HepG2 (cell line): Measurements from ENCODE around the gene PEBP1. TPM values are rescaled to one million over a fixed set of nuclear protein-coding genes. Genes with fewer than 3 reads are reported as not detected.

ENCODE experiments used
- CREB1 ChIP-seq, 2 experiments: fragments of 450-650 bp in 1 of 2; IDR thresholded peaks; 2 replicates each; pipeline ENCODE4 v1.6.1; 2016 to 2017; ENCODE audit warnings: control low read depth in 1 of 2, mild to moderate bottlenecking in 1 of 2, missing compliant biosample characterization in 1 of 2, missing genetic modification characterization in 1 of 2
- DR1 ChIP-seq: sonication (generic); formaldehyde crosslinking; IDR thresholded peaks from 2 replicates; pipeline ENCODE4 v1.8.0; 2021; ENCODE audit warnings: mild to moderate bottlenecking, missing genetic modification reagents, inconsistent platforms
- HNF4G ChIP-seq, 2 experiments: sonication (generic) in 1 of 2; formaldehyde crosslinking in 1 of 2; IDR thresholded peaks; 2 replicates each; pipeline versions ENCODE4 v1.4.0 to v1.6.1; 2011 to 2020; ENCODE audit warnings: borderline replicate concordance in 2 of 2, low read depth in 2 of 2, mild to moderate bottlenecking in 2 of 2, low read length in 1 of 2, missing genetic modification reagents in 1 of 2, moderate library complexity in 1 of 2
- KDM3A ChIP-seq: IDR thresholded peaks from 2 replicates; pipeline ENCODE4 v1.6.1; 2018; ENCODE audit warnings: low read depth, missing compliant biosample characterization
- KDM5B ChIP-seq: sonication (generic); formaldehyde crosslinking; IDR thresholded peaks from 2 replicates; pipeline ENCODE4 v1.4.0; 2020; ENCODE audit warnings: missing genetic modification reagents, mild to moderate bottlenecking, borderline replicate concordance
- NFKB2 ChIP-seq: sonication (generic); formaldehyde crosslinking; IDR thresholded peaks from 2 replicates; pipeline ENCODE4 v1.4.0; 2020; ENCODE audit warnings: missing genetic modification reagents, borderline replicate concordance
- NFKBIZ ChIP-seq: IDR thresholded peaks from 2 replicates; pipeline ENCODE4 v1.6.1; 2018; ENCODE audit warnings: missing genetic modification reagents, missing compliant biosample characterization
- PHF8 ChIP-seq: sonication (generic); formaldehyde crosslinking; IDR thresholded peaks from 2 replicates; pipeline ENCODE4 v1.5.0; 2020; ENCODE audit warnings: missing genetic modification reagents
- POLR2A ChIP-seq, 2 experiments: IDR thresholded peaks; 2 replicates each; pipeline ENCODE4 v1.6.1; 2011; ENCODE audit warnings: low read depth in 2 of 2, low read length in 2 of 2, mild to moderate bottlenecking in 1 of 2, moderate library complexity in 1 of 2; ENCODE audit not compliant: insufficient read depth in 1 of 2
- REPIN1 ChIP-seq: sonication (generic); formaldehyde crosslinking; IDR thresholded peaks from 2 replicates; pipeline ENCODE4 v1.8.0; 2022; ENCODE audit warnings: missing genetic modification reagents, low read depth, mild to moderate bottlenecking, borderline replicate concordance
- SSRP1 ChIP-seq: IDR thresholded peaks from 2 replicates; pipeline ENCODE4 v1.6.1; 2016; ENCODE audit warnings: control low read depth
- ZBTB1 ChIP-seq: sonication (generic); formaldehyde crosslinking; IDR thresholded peaks from 2 replicates; pipeline ENCODE4 v1.4.0; 2020; ENCODE audit warnings: missing genetic modification reagents, borderline replicate concordance
- ZC3H13 ChIP-seq: sonication (generic); formaldehyde crosslinking; IDR thresholded peaks from 2 replicates; pipeline ENCODE4 v1.8.1; 2023; ENCODE audit warnings: mild to moderate bottlenecking, missing genetic modification reagents, moderate library complexity
- ZNF143 ChIP-seq: sonication (generic); formaldehyde crosslinking; IDR thresholded peaks from 2 replicates; pipeline ENCODE4 v1.4.0; 2020; ENCODE audit warnings: missing genetic modification reagents
- ZNF230 ChIP-seq: sonication (generic); formaldehyde crosslinking; IDR thresholded peaks from 2 replicates; pipeline ENCODE4 v1.4.0; 2020; ENCODE audit warnings: mild to moderate bottlenecking, missing genetic modification reagents
- ZNF274 ChIP-seq: sonication (generic); formaldehyde crosslinking; IDR thresholded peaks from 2 replicates; pipeline ENCODE4 v1.5.1; 2020; ENCODE audit warnings: mild to moderate bottlenecking, missing genetic modification reagents
- ZNF446 ChIP-seq: sonication (generic); formaldehyde crosslinking; IDR thresholded peaks from 2 replicates; pipeline ENCODE4 v1.5.0; 2020; ENCODE audit warnings: mild to moderate bottlenecking, missing genetic modification reagents
- ZNF678 ChIP-seq: sonication (generic); formaldehyde crosslinking; IDR thresholded peaks from 2 replicates; pipeline ENCODE4 v1.4.0; 2020; ENCODE audit warnings: mild to moderate bottlenecking, missing genetic modification reagents
- ZNF747 ChIP-seq: sonication (generic); formaldehyde crosslinking; IDR thresholded peaks from 2 replicates; pipeline ENCODE4 v1.8.1; 2023; ENCODE audit warnings: missing genetic modification reagents, mild to moderate bottlenecking, borderline replicate concordance
- ZNF761 ChIP-seq: sonication (generic); formaldehyde crosslinking; conservative IDR thresholded peaks from 2 replicates; pipeline ENCODE4 v1.4.0; 2020; ENCODE audit warnings: mild to moderate bottlenecking, missing genetic modification reagents
- ZNF878 ChIP-seq: sonication (generic); formaldehyde crosslinking; IDR thresholded peaks from 2 replicates; pipeline ENCODE4 v1.8.1; 2023; ENCODE audit warnings: mild to moderate bottlenecking, missing genetic modification reagents, moderate library complexity
- polyA plus RNA-seq, 8 experiments: library from polyadenylated mRNA; depleted of rRNA in 3 of 8; stranded (reverse) in 7 of 8; unstranded in 1 of 8; fragments of >200 nt; fragmentation: Illumina TruSeq in 4 of 8; extraction: Trizol in 4 of 8; gene quantifications; 2 replicates each; pipeline versions ENCODE4 v1.2.1 to v1.2.3, GENCODE V29; 2011 to 2016; ENCODE audit warnings: low read depth in 4 of 8, missing spikeins in 1 of 8, mixed read lengths in 1 of 8; ENCODE audit not compliant: insufficient read depth in 1 of 8
- total RNA-seq, 5 experiments: library from RNA; depleted of rRNA; stranded (reverse); fragments of >200 nt; fragmentation: Illumina TruSeq; extraction: Trizol; gene quantifications; 2 replicates each; pipeline ENCODE4 v1.2.3, GENCODE V29; 2016; ENCODE audit warnings: low read depth in 1 of 5
- TF ChIP-seq, protein P1 (sequence below): IDR thresholded peaks from 2 replicates; pipeline ENCODE4 v1.6.1; 2016
- TF ChIP-seq, protein P2 (sequence below): fragments of 450-650 bp; IDR thresholded peaks from 2 replicates; pipeline ENCODE4 v1.6.1; 2017; ENCODE audit warnings: mild to moderate bottlenecking
- TF ChIP-seq, protein P3 (sequence below): sonication (generic); formaldehyde crosslinking; IDR thresholded peaks from 2 replicates; pipeline ENCODE4 v1.5.0; 2020; ENCODE audit warnings: missing genetic modification reagents, mild to moderate bottlenecking, borderline replicate concordance
- TF ChIP-seq, protein P4 (sequence below): sonication (generic); formaldehyde crosslinking; IDR thresholded peaks from 2 replicates; pipeline ENCODE4 v1.9.0; 2021; ENCODE audit warnings: missing genetic modification reagents, mild to moderate bottlenecking, borderline replicate concordance

The PEBP1 gene
- total and polyA plus RNA-seq, 2 of the 13 experiments (the other 11 are each of a cell fraction or from before 2014, with no cell fraction given) = 538 to 1,505 TPM

DNA sequence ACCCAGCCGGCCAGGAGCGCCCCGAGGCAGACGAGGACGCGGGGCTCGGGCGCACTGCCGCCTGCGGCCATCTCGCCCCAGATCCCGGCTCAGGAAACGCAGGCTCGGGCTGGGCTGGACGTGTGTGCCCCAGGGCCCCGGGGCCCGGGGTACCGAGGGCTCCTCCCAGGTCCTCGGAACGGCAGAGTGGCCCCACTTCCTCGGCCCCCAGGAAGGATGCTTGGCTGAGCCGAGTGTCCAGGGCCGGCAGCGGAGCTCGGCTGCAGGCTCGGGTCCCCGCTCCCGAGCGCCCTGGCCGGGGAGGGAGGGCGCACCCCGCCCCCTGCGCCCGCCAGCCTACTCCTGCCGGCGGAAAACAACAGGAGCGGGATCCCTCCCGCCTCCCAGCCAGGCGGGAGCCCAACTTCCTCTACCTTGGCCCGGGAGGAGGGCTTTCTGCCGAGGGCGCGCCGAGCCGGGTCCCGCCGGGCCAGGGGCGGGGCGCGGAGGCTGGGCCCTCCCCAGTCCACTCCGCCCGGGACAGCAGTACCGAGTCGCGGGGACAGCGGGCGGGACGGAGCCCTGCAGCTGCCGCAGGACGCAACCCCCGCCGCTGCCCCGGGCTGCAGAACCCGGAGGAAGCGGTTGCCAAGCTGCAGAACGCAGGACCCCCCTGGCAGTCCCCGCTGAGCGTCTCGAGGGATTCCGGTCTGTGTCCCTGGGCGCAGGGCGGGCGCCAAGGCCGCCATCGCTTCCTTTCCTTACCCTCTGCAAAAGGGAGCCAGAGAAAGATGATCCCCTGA, 32.1 kb upstream of the PEBP1 start, which contains the start of gene VSIG10 (continued):
- TF ChIP-seq, protein P1, sequence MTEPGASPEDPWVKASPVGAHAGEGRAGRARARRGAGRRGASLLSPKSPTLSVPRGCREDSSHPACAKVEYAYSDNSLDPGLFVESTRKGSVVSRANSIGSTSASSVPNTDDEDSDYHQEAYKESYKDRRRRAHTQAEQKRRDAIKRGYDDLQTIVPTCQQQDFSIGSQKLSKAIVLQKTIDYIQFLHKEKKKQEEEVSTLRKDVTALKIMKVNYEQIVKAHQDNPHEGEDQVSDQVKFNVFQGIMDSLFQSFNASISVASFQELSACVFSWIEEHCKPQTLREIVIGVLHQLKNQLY = no peak
- no peak for TF ChIP-seq REPIN1 (CRISPR knock-in tag)
- TF ChIP-seq NFKBIZ (CRISPR knock-in tag) = 0 out of 2 replicates have a peak, but pooled peaks have one; percentile 27
- TF ChIP-seq DR1 (CRISPR knock-in tag) = peak; percentile 60
- no peak for TF ChIP-seq ZNF143 (CRISPR knock-in tag)
- TF ChIP-seq CREB1 (IDR thresholded peaks at IDR 0.05) = no peak
- TF ChIP-seq CREB1 (CRISPR knock-in tag; IDR thresholded peaks at IDR 0.05) = no peak
- no peak for TF ChIP-seq ZNF230 (CRISPR knock-in tag)
- no peak for TF ChIP-seq HNF4G (IDR thresholded peaks at IDR 0.05; ENCODE audit: borderline replicate concordance, low read depth, low read length)
- 0 out of 2 replicates have a peak, but pooled peaks have one; percentile 1 for TF ChIP-seq HNF4G (CRISPR knock-in tag; IDR thresholded peaks at IDR 0.05; ENCODE audit: borderline replicate concordance, low read depth)
- 0 out of 2 replicates have a peak, but pooled peaks have one; percentile 44 for TF ChIP-seq ZNF761 (CRISPR knock-in tag)
- no peak; the same call in 1 of the 2 replicates for TF ChIP-seq ZNF446 (CRISPR knock-in tag)
- peak; percentile 46 to 73 for TF ChIP-seq POLR2A (IDR thresholded peaks at IDR 0.05; ENCODE audit: insufficient read depth in 1 of 2, low read depth in 2 of 2, low read length in 2 of 2)
- no peak for TF ChIP-seq ZNF747 (CRISPR knock-in tag)
- TF ChIP-seq ZNF678 (CRISPR knock-in tag) = no peak
- peak; percentile 87 for TF ChIP-seq PHF8 (CRISPR knock-in tag)
- peak; percentile 39; the same call in 1 of the 2 replicates for TF ChIP-seq NFKB2
- no peak for TF ChIP-seq KDM3A (CRISPR knock-in tag)
- peak; percentile 54; the same call in 1 of the 2 replicates for TF ChIP-seq ZC3H13
- TF ChIP-seq, protein P2, sequence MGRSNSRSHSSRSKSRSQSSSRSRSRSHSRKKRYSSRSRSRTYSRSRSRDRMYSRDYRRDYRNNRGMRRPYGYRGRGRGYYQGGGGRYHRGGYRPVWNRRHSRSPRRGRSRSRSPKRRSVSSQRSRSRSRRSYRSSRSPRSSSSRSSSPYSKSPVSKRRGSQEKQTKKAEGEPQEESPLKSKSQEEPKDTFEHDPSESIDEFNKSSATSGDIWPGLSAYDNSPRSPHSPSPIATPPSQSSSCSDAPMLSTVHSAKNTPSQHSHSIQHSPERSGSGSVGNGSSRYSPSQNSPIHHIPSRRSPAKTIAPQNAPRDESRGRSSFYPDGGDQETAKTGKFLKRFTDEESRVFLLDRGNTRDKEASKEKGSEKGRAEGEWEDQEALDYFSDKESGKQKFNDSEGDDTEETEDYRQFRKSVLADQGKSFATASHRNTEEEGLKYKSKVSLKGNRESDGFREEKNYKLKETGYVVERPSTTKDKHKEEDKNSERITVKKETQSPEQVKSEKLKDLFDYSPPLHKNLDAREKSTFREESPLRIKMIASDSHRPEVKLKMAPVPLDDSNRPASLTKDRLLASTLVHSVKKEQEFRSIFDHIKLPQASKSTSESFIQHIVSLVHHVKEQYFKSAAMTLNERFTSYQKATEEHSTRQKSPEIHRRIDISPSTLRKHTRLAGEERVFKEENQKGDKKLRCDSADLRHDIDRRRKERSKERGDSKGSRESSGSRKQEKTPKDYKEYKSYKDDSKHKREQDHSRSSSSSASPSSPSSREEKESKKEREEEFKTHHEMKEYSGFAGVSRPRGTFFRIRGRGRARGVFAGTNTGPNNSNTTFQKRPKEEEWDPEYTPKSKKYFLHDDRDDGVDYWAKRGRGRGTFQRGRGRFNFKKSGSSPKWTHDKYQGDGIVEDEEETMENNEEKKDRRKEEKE = no peak
- TF ChIP-seq ZNF878 (CRISPR knock-in tag) = 0 out of 2 replicates have a peak, but pooled peaks have one; percentile 16
- TF ChIP-seq SSRP1 (CRISPR knock-in tag) = no peak
- TF ChIP-seq KDM5B (CRISPR knock-in tag) = peak; percentile 66; the same call in 1 of the 2 replicates
- peak; percentile 77; the same call in 1 of the 2 replicates for TF ChIP-seq ZNF274 (CRISPR knock-in tag)
- TF ChIP-seq, protein P3, sequence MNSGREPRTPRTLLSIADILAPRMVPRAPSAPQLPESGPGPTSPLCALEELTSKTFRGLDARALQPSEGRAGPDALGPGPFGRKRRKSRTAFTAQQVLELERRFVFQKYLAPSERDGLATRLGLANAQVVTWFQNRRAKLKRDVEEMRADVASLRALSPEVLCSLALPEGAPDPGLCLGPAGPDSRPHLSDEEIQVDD = no peak
- no peak for TF ChIP-seq ZBTB1 (CRISPR knock-in tag)
- TF ChIP-seq, protein P4, sequence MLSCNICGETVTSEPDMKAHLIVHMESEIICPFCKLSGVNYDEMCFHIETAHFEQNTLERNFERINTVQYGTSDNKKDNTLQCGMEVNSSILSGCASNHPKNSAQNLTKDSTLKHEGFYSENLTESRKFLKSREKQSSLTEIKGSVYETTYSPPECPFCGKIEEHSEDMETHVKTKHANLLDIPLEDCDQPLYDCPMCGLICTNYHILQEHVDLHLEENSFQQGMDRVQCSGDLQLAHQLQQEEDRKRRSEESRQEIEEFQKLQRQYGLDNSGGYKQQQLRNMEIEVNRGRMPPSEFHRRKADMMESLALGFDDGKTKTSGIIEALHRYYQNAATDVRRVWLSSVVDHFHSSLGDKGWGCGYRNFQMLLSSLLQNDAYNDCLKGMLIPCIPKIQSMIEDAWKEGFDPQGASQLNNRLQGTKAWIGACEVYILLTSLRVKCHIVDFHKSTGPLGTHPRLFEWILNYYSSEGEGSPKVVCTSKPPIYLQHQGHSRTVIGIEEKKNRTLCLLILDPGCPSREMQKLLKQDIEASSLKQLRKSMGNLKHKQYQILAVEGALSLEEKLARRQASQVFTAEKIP (CRISPR knock-in tag) = 0 out of 2 replicates have a peak, but pooled peaks have one; percentile 72
